Suppressor macrophage treated with lipopolysaccharide for 1 hour (primary cell): Measurements from ENCODE around the gene GBF1.

Experiments used
- DNase-seq, 3 donors: peaks; one replicate each; pipeline ENCODE4 v3.0.0-alpha.2; 2020 to 2022

Gene GBF1

DNA sequence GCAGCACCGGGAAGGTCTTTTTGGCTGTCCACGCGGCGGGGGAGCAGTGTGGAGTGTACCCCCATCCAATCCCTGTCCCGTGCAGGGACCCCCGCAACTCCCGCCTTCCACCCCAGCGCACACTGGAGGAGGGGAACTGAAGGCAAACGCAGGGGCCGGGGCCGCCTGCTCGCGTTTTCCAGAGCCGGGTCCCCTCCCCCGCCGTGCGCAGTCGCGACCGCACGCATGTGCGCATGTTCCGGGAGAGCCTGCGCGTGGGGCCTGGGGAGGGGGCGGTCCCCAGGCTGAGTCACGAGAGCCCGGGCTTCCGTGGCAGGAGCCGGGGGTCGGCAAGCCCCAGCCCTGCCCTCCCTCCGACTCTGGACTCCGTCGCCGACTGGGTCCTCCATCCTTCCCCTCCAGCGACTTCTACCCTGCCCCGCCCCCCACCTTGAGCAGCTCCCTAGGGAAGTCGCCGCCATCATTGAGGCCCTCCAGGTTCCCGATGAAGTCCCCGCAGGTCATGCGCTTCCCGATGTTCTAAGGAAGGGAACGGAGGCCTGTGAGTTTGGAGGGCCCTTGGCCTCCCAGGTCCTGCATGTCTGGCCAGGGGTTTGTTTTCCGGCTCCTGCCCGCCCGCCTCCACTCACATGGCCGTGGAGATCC is 165.2 kb downstream of the GBF1 start:
- no peak for DNase-seq

DNA sequence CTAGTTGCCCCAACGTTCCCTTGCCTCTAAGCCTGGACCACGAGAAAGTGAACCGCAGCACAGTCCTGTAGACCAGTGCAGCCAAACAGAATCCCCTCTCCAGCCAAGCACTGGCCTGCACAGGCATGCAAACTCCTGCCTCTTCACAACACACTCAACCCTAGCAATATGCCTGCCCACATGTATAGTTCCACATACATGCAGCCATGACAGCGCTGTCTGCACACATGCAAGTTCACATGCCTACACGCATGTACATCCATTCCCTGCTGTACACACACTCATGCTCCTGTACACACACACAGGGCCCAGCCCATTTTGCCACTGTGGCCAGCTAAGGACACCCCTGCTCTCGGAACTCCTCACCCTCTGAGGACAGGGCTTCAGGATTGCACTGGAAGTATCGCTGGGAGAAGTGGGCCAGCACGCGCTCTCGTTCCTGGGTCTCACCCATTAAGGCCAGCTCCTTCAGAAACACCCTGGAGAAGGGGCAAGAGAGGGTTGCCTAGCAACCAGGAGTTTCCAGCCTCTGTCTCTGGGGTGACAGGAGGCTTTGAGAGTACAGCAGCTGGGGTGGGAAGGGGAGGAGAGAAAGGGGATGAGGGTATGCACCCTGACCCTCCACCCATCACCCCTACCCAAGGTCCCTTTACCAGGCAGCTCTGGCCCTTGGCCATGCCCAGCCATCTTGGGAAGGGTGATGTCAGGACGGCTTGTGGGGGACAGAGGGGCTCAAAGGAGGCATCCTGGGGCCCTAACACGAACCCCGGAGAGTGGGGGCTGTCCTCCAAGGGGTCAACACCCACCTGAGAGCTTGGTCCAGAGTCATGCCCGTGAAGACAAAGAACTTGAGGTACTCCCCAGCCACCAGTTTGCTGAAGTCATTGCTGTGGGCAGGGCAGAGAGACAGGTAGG is 166.3 kb downstream of the GBF1 start:
- no peak for DNase-seq

DNA sequence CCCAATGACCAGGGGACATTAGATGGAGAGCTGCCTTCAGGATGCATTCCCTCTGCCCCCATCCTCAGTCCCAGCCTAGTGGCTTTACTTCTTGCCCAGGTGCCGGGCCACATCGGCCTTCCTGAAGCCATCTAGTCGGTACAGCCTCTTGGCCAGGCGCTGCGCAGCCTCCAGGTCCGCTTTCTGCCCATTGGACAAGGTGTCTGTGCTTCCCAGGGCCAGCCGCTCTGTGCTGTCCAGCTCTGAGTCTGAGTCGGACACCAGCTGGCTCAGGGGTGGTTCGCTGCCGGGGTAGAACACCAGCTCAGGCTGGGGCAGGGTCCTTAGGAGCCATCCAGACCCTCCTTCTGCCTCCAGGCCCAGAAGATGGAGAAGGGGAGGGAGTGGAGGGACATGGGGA is 167.0 kb downstream of the GBF1 start:
- DNase-seq, result no peak

DNA sequence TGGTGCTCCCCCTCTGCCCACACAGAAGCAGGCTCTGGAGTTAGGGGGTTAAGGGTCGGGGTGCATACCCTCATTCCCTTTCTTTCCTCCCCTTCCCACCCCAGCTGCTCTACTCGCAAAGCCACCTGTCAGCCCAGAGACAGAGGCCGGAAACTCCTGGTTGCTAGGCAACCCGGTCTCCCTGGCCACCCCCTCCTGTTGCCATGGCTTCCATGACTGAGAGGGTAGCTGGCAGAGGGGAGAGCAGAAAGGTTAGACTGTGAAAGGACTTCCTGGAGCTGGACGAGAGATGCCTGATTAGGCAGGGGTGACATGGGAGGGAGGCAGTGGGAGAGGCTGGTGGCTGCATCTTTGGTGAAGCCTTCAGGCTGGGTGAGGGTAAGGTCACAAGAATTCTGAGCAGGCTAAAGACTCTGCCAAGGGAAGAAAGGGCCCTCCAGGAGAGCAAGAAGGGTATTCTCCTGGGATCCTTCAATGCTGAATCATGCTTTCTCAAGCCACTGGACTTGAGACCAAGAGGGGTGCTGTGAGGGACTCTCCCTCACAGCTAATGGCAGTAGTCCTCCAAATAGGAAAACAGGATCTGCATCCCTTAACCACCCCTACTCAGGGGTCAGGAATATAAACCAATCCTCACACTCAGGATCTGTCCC is 167.8 kb downstream of the GBF1 start:
- no peak for DNase-seq

DNA sequence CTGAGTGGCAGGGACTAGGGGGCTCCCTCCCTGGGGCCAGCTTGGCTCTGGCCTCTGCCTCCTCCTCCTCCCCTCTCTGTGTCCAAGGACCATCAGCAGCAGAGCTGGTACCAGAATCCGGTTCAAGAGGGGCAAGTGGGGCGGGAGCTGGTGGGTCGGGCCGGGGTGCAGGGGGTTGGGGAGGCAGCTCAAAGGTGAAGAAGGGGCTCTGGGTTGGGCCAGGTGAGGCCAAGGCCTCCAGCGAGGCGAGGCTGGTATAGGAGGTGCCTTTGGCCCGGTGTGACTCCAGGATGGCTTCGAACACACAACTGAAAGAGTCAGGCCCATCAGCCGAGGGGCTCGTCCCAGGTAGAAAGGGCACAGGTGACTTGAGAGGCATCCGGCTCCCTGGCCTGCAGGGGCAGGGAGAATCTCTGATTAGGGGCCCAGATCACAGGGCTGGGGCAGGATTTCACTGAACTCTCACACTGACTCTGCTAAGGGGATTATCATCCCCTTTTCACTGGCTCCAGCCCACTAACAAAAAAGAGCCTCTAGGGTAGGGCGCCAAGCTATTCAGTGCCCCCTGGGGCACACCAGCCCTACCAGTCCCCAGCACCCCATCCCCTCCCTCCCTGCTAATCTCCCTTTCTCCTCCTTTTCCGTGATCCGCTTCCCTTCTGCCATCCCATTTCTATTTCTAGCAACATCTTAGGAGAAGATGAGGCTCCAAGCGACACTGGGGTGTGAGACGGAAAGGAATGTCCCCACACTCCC is 168.7 kb downstream of the GBF1 start:
- DNase-seq, result no peak

DNA sequence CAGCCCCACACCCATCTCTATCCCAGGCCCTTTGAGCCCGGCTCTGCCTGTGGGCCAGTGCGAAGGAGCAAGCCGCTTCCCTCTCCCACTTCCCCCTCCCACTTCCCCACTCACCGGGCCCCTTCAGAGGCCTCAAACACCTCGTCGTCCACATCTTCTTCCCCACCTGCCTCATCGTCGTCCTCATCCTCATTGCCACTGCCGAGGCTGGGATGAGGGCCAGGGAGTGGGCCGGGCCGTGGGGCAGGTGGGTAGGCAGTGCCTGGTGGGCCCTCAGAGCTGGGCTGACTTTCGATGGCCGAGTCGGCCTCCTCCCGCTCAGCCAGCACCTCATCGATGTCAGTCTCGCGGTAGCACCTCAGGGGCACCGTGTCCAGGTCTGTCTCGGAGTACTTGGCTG is 169.4 kb downstream of the GBF1 start:
- no peak for DNase-seq

DNA sequence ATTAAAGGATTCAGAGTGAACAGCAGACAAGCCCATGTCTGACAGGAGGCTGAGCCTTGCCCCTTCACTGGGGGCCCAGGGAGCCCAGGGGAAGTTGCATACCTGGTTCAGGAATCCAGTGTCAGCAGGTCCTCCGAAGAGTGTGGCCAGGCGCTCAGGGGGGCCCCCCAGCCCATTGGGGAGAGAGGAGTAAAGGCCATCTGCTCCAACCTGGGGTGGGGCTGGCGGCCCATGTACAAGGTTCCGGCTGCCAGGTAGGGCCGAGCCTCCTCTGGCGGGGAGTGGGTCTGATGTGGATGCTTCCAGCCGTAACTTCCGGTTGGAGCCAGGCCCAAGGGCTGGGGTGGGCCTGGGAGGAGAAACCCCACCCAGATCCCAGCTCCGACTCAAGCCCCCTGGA is 171.0 kb downstream of the GBF1 start:
- DNase-seq, result no peak

DNA sequence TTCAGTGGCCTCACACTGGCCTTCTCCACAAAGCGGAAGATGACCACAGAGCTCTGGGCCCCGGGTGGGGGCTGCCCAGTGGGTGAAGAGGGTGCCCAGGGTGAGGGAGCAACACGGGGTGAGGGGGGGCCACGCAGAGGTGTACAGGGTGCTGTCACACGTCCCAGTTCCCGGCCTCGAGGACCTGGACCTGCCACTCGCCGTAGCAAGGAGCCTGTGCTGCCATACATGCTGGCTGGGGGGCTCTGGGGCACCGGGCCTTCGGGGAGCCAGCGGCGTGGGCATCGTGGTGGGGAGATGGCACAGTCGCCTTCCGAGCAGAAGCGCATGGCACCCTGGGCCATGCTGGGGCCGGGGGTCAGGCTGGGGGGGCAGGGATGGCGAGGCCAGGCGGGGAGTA is 171.4 kb downstream of the GBF1 start:
- DNase-seq, result no peak

DNA sequence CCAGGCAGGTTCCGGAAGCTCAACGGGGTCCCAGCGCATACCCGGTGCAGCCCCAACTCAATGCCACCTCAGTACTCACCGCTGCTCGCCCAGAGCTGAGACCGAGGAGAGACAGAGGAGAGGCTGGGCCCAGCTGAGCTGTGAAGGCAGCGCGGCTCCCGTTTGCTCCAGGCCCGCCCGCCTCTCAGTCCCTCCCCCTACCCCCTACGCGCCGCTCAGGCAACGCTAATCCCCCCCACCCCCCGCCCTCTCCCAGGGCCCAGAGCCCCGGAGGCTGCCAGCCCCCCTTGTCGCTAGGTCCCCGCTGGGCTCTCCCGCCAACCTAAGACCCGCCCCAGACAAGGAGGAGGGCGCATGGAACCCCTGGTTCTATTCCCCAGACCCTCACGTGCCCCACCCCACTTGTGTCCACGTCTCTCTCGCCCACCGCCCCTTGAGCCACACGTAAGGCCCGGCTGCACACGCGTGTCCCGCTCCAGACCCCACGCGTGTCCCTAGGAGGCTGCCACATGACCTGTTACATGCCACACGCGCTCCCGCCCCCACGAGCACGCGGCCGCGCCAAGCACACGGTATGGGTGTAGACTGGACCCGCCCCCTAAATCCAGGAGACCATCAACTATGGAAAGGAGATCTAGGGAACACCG is 173.4 kb downstream of the GBF1 start, which contains the start of gene PSD:
TSS of gene PSD (minus strand) at position 164 of the 647 bp plus-strand sequence. CDS start 1,747 bp downstream, outside the sequence.
- DNase-seq, result no peak

DNA sequence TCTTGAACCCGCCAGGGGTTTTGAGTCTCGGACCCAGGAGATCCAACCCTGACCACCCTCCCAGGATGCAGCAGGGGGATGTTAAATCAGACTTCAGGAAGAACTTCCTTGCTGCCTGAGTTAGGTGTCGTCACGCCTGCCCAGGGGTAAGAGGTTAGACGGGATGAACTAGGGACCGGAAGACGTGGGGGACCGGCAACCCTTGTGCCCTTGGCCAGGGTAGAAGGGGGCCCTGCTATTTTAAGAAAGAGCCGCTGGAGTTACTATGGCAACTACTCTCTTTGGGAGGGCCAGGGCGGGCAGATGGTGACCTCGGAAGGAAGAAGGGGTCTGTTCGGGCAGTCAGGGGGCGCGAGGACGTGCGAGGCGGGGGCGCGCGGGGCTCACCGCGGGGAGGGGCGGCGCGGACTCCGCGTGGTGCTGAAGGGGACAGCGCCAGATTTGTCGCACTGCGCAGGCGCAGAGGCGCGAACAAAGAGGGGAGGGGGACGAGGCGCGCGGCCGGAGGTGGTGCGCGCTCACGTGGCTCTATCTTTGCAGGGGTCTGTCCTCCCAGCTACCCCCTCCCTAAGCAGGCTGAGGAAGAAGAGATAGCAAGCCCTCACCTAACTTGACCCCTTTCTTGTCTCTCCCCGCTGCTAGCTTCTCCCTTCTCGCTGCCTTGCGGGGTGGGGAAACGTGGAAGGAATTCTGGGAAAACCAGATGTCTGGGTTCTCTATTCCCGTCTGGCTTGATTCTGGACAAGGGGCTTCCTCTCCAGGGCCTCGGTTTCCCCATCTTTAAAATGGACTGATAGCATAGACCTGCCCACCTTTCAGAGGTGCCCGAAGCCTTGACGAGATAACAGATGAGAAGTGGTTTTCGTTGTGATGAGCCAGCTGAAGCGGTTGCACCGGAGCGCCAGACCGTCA is 174.2 kb downstream of the GBF1 start:
- DNase-seq, result peak in 2 of 3 donors; percentile 53 to 68

DNA sequence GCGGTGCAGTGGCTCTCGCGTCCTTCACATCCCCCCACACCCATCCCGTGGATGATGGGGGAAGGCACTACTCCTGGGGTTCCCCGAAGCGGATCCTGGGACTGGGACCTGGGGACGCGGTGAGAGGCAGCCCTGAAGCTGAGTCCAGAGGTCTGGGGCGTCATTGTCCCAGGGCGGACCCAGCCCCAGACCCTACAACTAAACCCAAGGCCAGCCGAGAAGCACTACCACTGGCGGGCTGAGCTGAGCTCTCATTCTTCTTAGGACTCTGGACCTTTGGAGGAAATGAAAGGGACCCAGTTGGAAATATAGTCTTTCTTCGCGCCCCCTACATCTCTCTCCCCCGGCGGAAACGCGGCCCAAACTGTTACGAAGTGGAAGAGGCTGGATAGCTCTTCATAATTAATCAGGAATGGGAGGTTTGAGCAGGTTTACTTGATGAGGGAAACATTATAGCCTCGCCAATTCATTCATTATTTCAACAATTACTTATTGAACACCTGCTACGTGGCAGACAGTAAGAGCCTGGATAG is 174.9 kb downstream of the GBF1 start:
- no peak for DNase-seq

DNA sequence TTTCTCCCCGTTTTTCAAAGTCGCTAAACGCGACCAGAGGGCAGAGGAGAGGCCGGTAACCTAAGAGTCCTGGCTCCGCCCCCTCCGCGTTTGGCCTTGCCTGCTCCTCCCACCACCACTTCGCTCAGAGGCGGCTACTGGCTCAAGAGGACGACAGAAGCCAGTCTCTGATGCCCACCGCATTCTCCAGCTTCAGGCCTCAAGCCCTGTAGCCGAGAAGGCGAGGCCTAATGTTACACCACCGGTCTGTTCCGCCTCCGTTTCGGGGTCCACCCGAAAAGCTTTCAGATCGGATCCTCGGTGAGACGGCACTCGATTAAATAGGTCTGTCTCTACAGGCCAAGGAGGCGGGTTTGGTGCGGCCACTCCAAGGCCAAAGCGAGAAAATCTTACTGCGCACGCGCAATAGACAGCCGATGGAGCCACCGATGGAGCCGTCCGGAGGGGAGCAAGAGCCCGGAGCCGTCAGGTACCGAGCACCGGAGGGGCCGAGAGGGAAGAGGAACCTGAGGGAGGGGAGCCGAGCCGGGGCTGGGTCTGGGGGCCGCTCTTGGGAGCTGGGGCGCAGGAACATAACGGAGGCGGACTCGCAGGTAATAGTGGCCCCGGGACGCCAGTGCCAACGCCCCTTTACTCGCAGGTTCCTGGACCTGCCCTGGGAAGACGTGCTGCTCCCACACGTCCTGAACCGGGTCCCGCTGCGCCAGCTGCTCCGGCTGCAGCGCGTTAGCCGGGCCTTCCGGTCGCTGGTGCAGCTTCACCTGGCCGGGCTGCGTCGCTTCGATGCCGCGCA is 175.6 kb downstream of the GBF1 start, which contains the start of gene FBXL15:
TSS of gene FBXL15 (plus strand) at position 123 of the 793 bp plus-strand sequence. CDS start at position 417, 294 bp downstream.
- peak; percentile 98 to 100 (median 99) for DNase-seq

DNA sequence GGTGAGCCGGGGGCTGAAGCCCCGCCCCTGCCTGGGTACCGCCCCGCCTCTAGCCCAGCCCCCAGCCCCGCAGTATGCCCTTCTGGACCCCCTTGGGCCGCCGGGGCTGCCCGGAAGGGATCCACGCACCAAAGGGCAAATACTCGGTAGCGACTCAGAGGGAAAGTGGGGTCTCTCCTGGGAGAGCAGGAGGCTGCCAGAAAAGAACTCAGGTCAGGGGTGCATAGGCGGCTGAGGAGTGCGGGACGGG is 176.1 kb downstream of the GBF1 start:
- no peak for DNase-seq

DNA sequence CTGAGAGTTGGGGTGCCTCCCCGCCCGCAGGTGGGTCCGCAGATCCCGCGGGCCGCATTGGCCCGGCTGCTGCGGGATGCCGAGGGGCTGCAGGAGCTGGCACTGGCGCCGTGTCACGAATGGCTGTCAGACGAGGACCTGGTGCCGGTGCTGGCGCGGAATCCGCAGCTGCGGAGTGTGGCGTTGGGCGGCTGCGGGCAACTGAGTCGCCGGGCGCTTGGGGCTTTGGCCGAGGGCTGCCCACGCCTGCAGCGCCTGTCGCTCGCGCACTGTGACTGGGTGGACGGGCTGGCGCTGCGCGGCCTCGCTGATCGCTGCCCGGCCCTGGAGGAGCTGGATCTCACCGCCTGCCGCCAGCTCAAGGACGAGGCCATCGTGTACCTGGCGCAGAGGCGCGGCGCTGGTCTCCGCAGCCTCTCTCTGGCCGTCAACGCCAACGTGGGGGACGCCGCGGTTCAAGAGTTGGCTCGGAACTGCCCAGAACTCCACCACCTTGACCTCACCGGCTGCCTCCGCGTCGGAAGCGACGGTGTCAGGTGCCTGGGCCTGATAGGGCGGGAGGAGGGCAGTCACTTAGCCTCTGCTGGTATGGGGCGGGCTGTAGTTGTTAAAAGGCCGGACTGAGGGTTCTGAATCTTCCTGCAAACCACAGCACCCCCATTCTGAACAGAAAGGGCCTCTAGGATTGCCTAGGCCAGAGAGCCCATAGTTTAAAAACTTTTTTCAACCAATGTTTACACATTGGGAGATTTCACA is 176.6 kb downstream of the GBF1 start:
- peak in 2 of 3 donors; percentile 58 to 73 for DNase-seq

DNA sequence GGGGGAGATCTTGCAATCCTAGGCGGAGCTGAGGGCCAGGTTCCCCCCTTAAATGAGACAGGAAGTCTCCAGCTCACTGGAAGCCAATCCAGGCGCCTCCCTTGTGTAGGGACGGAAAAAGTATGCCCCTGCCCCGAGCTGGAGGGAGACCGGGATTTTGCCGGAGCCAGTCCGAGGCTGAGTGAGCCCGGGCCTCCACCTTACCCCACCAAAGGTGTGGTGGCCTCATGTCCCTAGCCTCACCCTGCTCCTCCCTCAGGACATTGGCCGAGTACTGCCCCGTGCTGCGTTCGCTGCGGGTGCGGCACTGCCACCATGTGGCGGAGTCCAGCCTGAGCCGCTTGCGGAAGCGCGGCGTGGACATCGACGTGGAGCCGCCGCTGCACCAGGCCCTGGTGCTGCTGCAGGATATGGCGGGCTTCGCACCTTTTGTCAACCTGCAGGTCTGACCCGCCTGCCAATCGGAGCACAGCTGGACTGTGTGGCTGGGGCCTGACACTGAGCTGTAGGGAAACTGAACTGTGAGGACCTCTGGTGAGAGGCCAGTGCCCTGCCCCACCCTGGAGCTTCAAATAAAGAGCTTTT is 177.3 kb downstream of the GBF1 start:
- DNase-seq, result peak; percentile 87 to 93 (median 92)

DNA sequence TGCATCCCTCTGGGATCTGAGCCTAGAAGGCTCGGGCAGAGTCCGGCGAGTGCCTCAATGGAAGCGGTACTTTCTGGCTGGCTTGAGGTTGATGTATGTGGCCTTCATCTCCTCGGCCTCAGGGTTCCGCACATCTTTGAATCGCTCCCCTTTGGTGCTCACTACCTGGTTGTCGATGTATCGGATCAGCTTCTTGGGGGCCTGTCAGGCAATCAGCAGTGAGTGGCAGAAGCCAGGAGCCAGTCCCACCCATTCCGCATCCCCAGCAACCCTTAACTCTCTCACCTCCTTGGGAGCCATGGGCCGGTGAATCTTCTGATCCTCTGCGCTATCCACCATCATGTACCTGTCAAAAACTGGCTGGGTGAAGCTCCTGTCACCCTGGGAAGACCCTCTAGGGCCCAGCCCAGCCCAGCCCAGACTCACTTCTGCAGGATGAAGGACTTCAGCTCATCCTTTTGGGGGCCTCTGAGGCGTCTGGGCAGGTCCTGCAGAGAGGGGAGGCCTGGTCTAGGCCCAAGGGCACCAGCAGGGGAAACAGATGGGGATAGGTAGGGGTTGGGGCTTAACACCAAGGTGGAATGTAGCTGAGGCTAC is 178.1 kb downstream of the GBF1 start:
- DNase-seq, result no peak

DNA sequence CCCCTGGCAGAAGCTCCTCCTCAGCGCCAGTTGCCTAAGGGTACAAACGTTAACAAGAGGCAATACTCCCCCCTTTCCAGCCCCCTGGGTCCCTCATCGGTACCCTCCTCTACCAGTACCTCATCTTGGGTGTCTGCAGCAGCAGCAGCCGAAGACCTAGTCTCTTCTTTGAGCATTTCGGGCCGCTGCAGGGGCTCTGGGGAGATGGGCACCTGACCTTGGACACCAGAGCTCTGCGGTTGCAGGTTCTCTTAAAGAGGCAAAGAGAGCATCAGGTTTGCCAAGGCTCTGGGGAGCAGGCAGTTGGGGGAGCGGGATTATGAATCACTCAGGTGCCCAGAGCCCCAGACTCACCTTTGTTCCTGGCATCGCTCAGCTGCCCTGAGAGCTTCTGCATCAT is 178.8 kb downstream of the GBF1 start:
- no peak for DNase-seq

DNA sequence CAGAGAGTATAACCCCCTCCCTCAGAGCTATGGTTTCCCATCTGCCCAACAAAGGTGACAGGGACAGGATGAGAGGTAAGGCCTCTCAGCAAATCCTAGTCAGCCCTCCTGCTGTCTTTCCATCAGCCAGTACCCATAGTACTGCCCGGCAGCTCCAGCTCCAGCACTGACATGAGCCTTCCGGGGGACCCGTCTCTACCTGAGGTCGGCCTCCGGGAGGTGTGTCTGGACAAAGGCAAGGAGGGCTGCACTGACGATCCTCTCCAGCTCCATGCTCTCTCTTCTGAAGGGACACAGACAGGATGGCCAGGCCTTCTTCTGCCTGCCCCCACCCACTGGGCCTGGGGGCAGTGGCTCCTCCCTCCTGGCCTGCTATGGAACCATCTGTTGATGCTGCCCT is 179.6 kb downstream of the GBF1 start:
- no peak for DNase-seq

DNA sequence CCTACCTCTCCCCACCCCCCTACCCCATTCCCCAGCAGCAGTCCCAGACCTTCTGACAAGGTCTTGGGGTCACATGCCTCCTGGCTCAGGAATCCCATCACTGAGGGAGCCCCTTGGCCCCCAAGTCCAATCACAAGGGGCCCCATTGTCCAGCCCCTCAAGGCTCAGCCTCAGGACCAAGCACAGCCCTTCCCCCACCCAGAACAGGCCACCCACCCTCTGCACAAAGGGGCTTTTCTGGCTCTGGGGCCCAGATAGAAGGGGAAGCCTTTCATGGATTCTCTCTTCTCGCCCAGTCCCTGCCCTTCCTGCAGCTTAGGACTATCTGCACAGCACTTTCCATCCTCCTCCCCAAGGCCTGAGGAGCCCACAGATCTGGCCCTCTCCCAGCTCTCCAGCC is 180.1 kb downstream of the GBF1 start:
- DNase-seq, result no peak
